Nephron (organoid): ENCODE results near the gene MUSTN1.

Source experiments
- H3K27ac Mint-ChIP-seq, 3 experiments: 2 replicates each; pipeline ENCODE4 v1.8.0; 2020; ENCODE audit warnings: mixed read lengths in 3 of 3, mild to moderate bottlenecking in 2 of 3, moderate library complexity in 1 of 3
- H3K27me3 Mint-ChIP-seq: 2 replicates; pipeline ENCODE4 v1.8.0; 2021; ENCODE audit warnings: low read depth, mild to moderate bottlenecking, moderate library complexity, mixed read lengths
- H3K36me3 Mint-ChIP-seq: 2 replicates; pipeline ENCODE4 v1.8.0; 2020; ENCODE audit warnings: low read depth, mixed read lengths
- H3K4me1 Mint-ChIP-seq: 2 replicates; pipeline ENCODE4 v1.8.0; 2020; ENCODE audit warnings: mixed read lengths
- H3K4me3 Mint-ChIP-seq, 3 experiments: 2 replicates each; pipeline ENCODE4 v1.8.0; 2020; ENCODE audit warnings: mild to moderate bottlenecking in 3 of 3, mixed read lengths in 3 of 3, moderate library complexity in 2 of 3
- H3K9me3 Mint-ChIP-seq: 2 replicates; pipeline ENCODE4 v1.8.0; 2020; ENCODE audit warnings: mixed read lengths
- TF ChIP-seq, protein P1 (sequence below), 3 experiments: fragments of 200-600 bp; sonication (generic); IDR thresholded peaks; one replicate each; pipeline ENCODE4 v1.5.0; 2021; ENCODE audit warnings: antibody characterized with exemption in 3 of 3; ENCODE audit not compliant: unreplicated experiment in 3 of 3

MUSTN1 gene

DNA sequence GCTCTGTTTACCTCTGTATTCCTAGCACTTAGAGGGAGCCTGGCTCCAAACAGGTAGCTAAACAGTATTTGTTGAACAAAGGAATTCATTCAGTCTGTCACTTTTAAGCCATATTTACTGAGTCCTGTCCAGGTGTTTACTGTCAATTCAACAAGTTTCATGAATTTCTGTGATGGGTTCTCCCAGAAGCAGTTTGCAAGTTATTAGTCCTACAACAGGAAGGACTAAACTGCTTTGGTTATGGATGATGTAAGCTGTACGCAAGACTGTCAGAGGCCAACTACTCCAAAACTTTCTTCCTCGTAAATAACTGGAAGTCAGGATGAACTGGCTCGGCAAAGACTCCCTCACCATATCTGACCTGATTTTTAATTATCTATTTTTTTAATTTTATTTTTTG, 37.4 kb upstream of the MUSTN1 start:
- TF ChIP-seq, protein P1, sequence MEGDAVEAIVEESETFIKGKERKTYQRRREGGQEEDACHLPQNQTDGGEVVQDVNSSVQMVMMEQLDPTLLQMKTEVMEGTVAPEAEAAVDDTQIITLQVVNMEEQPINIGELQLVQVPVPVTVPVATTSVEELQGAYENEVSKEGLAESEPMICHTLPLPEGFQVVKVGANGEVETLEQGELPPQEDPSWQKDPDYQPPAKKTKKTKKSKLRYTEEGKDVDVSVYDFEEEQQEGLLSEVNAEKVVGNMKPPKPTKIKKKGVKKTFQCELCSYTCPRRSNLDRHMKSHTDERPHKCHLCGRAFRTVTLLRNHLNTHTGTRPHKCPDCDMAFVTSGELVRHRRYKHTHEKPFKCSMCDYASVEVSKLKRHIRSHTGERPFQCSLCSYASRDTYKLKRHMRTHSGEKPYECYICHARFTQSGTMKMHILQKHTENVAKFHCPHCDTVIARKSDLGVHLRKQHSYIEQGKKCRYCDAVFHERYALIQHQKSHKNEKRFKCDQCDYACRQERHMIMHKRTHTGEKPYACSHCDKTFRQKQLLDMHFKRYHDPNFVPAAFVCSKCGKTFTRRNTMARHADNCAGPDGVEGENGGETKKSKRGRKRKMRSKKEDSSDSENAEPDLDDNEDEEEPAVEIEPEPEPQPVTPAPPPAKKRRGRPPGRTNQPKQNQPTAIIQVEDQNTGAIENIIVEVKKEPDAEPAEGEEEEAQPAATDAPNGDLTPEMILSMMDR (IDR thresholded peaks at IDR 0.05; ENCODE audit: unreplicated experiment in 3 of 3) = no peak
- no peaks in the 10 kb centered on the region for H3K9me3 Mint-ChIP-seq
- H3K4me1 Mint-ChIP-seq = peaks cover 6% of the 10 kb centered on the region

DNA sequence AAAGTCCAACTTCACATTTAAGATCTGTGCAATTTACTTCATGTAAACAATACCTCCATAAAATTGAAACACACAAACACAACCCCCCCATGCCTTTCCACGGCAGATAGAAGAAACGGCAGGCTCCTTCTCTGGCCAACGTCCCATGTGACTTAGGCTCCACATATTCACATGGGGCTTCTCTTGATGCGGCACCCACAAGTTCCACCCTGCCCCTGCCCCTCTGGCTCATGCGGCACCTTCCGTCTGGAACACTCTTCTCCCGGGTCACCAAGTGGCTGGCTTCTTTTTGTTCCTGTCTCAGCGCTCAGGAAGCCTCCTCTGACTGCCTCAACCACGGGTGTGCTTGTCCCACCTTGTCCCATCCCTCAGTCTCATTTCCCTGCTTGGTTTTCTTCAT, 36.9 kb upstream of the MUSTN1 start:
- TF ChIP-seq, protein P1 (IDR thresholded peaks at IDR 0.05; ENCODE audit: unreplicated experiment in 3 of 3) = no peak
- Mint-ChIP-seq H3K36me3 (no peaks in the 10 kb centered on the region), H3K4me3 (no peak overlapping the region), H3K27me3 (no peaks in the 10 kb centered on the region), H3K9me3 (no peaks in the 10 kb centered on the region), H3K4me1 (peaks cover 6% of the 10 kb centered on the region), H3K27ac (no peak overlapping the region)

More for the DNA sequence above, 37.4 kb upstream of the MUSTN1 start:
- H3K27ac Mint-ChIP-seq = no peak overlapping the region
- no peaks in the 10 kb centered on the region for H3K27me3 Mint-ChIP-seq
- no peak overlapping the region for H3K4me3 Mint-ChIP-seq
- H3K36me3 Mint-ChIP-seq = no peaks in the 10 kb centered on the region

DNA sequence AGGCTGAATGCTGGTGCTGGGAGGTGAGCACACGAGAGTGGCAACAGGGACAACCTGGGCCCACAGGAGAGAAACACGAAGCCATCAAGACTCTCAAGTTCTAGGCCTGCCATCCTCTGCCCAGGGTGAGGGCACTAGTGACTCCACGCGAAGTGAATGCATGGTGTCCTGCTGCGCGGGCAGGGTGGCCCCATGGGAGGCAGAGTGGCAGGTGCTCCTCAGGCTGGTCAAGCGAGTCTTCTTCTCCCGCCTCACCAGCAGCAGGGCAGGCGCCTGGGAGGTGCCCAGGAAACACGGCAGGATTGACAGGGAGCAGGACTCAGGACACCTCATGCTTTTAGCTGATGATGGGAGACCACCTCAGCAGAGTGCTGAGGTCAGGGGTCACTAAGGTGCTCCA, 35.7 kb upstream of the MUSTN1 start:
- H3K4me1 Mint-ChIP-seq = peaks cover 6% of the 10 kb centered on the region
- H3K9me3 Mint-ChIP-seq = peaks cover 7% of the 10 kb centered on the region
- TF ChIP-seq, protein P1 (IDR thresholded peaks at IDR 0.05; ENCODE audit: unreplicated experiment in 3 of 3) = no peak
- H3K27me3 Mint-ChIP-seq = no peaks in the 10 kb centered on the region
- H3K36me3 Mint-ChIP-seq = peaks cover 7% of the 10 kb centered on the region
- no peak overlapping the region for H3K27ac Mint-ChIP-seq
- H3K4me3 Mint-ChIP-seq = no peak overlapping the region

DNA sequence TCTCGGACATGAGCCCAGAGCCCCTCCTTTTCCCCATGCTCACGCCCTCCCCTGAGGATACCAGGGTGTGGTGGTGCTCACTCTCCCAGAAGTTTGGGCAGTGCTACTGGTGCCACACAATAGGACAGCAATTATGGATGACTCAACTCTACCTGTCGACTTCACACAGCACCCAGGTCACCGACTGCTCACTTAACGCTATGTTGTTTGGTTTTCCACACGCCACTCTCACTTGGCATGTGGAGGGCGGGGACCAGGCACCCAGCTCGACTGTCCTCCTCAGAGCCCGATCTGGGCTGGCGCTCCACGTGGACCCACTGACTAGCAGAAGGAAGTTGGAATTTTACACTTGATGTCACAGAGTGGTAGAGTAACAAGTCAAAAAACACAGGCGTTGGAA, 31.6 kb upstream of the MUSTN1 start:
- TF ChIP-seq, protein P1 (IDR thresholded peaks at IDR 0.05; ENCODE audit: unreplicated experiment in 3 of 3) = no peak
- no peak overlapping the region for H3K27ac Mint-ChIP-seq
- H3K27me3 Mint-ChIP-seq = peaks cover 3% of the 10 kb centered on the region
- peaks cover 24% of the 10 kb centered on the region for H3K36me3 Mint-ChIP-seq
- H3K9me3 Mint-ChIP-seq = peaks cover 24% of the 10 kb centered on the region
- H3K4me3 Mint-ChIP-seq = no peak overlapping the region
- no peaks in the 10 kb centered on the region for H3K4me1 Mint-ChIP-seq

DNA sequence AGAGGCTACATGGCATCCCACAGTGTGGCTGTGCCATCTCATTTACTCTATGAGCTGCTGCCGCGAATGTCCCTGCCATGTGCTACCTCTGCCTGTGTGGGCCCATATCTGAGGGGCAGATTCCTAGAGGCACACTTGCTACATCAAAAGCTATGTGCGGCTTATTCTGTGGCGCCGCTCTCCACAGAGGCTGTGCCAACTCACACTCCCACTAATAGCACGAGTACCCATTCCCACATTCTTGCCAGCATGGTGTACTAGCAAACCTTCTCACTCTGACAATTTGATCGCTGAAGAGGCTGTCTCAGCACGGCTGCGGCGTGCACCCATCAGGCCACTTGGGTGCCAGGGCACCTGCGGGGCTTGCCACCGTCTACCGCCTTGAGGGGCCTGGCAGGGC, 31.2 kb upstream of the MUSTN1 start:
- Mint-ChIP-seq H3K4me3 (no peak overlapping the region), H3K36me3 (peaks cover 24% of the 10 kb centered on the region), H3K9me3 (peaks cover 24% of the 10 kb centered on the region), H3K4me1 (no peaks in the 10 kb centered on the region), H3K27ac (no peak overlapping the region), H3K27me3 (peaks cover 3% of the 10 kb centered on the region)
- TF ChIP-seq, protein P1 (IDR thresholded peaks at IDR 0.05; ENCODE audit: unreplicated experiment in 3 of 3) = no peak

DNA sequence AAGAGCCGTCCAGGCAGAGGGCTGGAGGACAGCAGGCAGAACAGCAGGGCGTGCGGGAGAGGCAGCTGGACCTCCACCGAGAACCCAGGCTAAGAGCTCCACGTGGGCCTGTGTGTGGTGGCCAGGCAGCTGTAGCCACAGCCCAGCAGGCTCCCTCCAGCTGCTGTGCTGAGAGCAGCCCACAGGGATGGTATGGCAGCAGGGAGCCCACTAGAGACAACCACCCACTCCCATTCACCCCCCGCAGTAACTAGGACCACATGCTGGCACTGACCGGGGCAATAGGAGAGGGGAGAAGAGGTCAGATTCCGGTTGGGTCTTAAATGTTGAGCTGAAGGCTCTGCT, 25.6 kb upstream of the MUSTN1 start:
- no peak overlapping the region for H3K4me3 Mint-ChIP-seq
- peaks cover 15% of the 10 kb centered on the region for H3K9me3 Mint-ChIP-seq
- TF ChIP-seq, protein P1 (IDR thresholded peaks at IDR 0.05; ENCODE audit: unreplicated experiment in 3 of 3) = no peak
- H3K4me1 Mint-ChIP-seq = no peaks in the 10 kb centered on the region
- H3K36me3 Mint-ChIP-seq = peaks cover 25% of the 10 kb centered on the region
- H3K27me3 Mint-ChIP-seq = peaks cover 3% of the 10 kb centered on the region
- H3K27ac Mint-ChIP-seq = no peak overlapping the region
